Measurements from ENCODE around the gene CYP39A1. TPM values are rescaled to one million over a fixed set of nuclear protein-coding genes. Genes with fewer than 3 reads are reported as not detected.

The CYP39A1 gene
- total RNA-seq, 6 experiments from 2014 or later, result not detected

GRCh38 chr6:46538800-46539480 is 113.7 kb downstream of the CYP39A1 start:
- no peak for TF ChIP-seq CTCF (IDR thresholded peaks at IDR 0.05)
- Mint-ChIP-seq H3K4me1 (ENCODE audit: low read depth) (no peaks in the 10 kb centered on the region), H3K27me3 (ENCODE audit: insufficient read depth) (no peaks in the 10 kb centered on the region), H3K36me3 (ENCODE audit: low read depth) (no peaks in the 10 kb centered on the region), H3K4me3 (no peak overlapping the region), H3K27ac (no peak overlapping the region), H3K9me3 (peaks cover 46% of the 10 kb centered on the region)
- DNase-seq, result no peak

GRCh38 chr6:46530896-46531295 is 121.7 kb downstream of the CYP39A1 start:
- H3K4me1 Mint-ChIP-seq (ENCODE audit: low read depth), result no peaks in the 10 kb centered on the region
- H3K36me3 Mint-ChIP-seq (ENCODE audit: low read depth), result no peaks in the 10 kb centered on the region
- no peak overlapping the region for H3K27ac Mint-ChIP-seq

GRCh38 chr6:46528961-46529750 is 123.5 kb downstream of the CYP39A1 start:
- Mint-ChIP-seq H3K27ac (no peak overlapping the region), H3K9me3 (peaks cover 12% of the 10 kb centered on the region), H3K4me3 (no peak overlapping the region), H3K36me3 (ENCODE audit: low read depth) (no peaks in the 10 kb centered on the region), H3K27me3 (ENCODE audit: insufficient read depth) (no peaks in the 10 kb centered on the region), H3K4me1 (ENCODE audit: low read depth) (no peaks in the 10 kb centered on the region)
- no peak for DNase-seq
- TF ChIP-seq CTCF (IDR thresholded peaks at IDR 0.05), result no peak

More at GRCh38 chr6:46530896-46531295, 121.7 kb downstream of the CYP39A1 start:
- H3K27me3 Mint-ChIP-seq (ENCODE audit: insufficient read depth), result no peaks in the 10 kb centered on the region
- no peak for TF ChIP-seq CTCF (IDR thresholded peaks at IDR 0.05)
- DNase-seq, result no peak
- peaks cover 14% of the 10 kb centered on the region for H3K9me3 Mint-ChIP-seq
- no peak overlapping the region for H3K4me3 Mint-ChIP-seq

- H3K27ac Mint-ChIP-seq, result no peak overlapping the region
- DNase-seq, result no peak
- H3K4me1 Mint-ChIP-seq (ENCODE audit: low read depth), result no peaks in the 10 kb centered on the region
- H3K36me3 Mint-ChIP-seq (ENCODE audit: low read depth), result no peaks in the 10 kb centered on the region
- peaks cover 9% of the 10 kb centered on the region; the same call in 1 of the 2 replicates for H3K9me3 Mint-ChIP-seq
- H3K4me3 Mint-ChIP-seq, result no peak overlapping the region
- no peak for TF ChIP-seq CTCF (IDR thresholded peaks at IDR 0.05)
- H3K27me3 Mint-ChIP-seq (ENCODE audit: insufficient read depth), result peaks cover 1% of the 10 kb centered on the region
Observed at GRCh38 chr6:46526607-46527006, 126.0 kb downstream of the CYP39A1 start.

GRCh38 chr6:46525583-46525982 is 127.0 kb downstream of the CYP39A1 start:
- DNase-seq, result no peak
- H3K36me3 Mint-ChIP-seq (ENCODE audit: low read depth), result no peaks in the 10 kb centered on the region
- H3K4me3 Mint-ChIP-seq, result no peak overlapping the region
- H3K9me3 Mint-ChIP-seq, result peaks cover 9% of the 10 kb centered on the region; the same call in 1 of the 2 replicates
- TF ChIP-seq CTCF (IDR thresholded peaks at IDR 0.05), result no peak
- no peaks in the 10 kb centered on the region for H3K4me1 Mint-ChIP-seq (ENCODE audit: low read depth)
- H3K27me3 Mint-ChIP-seq (ENCODE audit: insufficient read depth), result peaks cover 1% of the 10 kb centered on the region
- H3K27ac Mint-ChIP-seq, result no peak overlapping the region

Data from HFFc6 (cell line).